GM12864 (cell line): Measurements from ENCODE around the gene MEPE.

Experiments
- DNase-seq: peaks from one replicate; pipeline ENCODE4 v3.0.0-alpha.2; 2011; ENCODE audit warnings: low read depth
- H3K4me3 ChIP-seq: 2 replicates; pipeline ENCODE4 v1.5.1; 2011; ENCODE audit warnings: mild to moderate bottlenecking, low read depth, low read length, control low read depth
- CTCF ChIP-seq: IDR thresholded peaks from 2 replicates; pipeline ENCODE4 v1.5.1; 2011; ENCODE audit warnings: low read depth, mild to moderate bottlenecking, moderate library complexity, low read length, control low read depth, inconsistent platforms; ENCODE audit errors: missing control alignments

MEPE gene

GRCh38 chr4:87848622-87849351, 16.0 kb downstream of the MEPE start:
- DNase-seq: no peak
- peak; percentile 49 for TF ChIP-seq CTCF
- no peak overlapping the region for H3K4me3 ChIP-seq

GRCh38 chr4:87849612-87850011, 16.8 kb downstream of the MEPE start:
- H3K4me3 ChIP-seq: no peak overlapping the region
- no peak for TF ChIP-seq CTCF
- DNase-seq: no peak

- no peak for DNase-seq
- no peak overlapping the region for H3K4me3 ChIP-seq
- TF ChIP-seq CTCF: no peak
Observed at GRCh38 chr4:87851332-87851731, 18.6 kb downstream of the MEPE start.

GRCh38 chr4:87851953-87852352, 19.2 kb downstream of the MEPE start:
- no peak for TF ChIP-seq CTCF
- no peak overlapping the region for H3K4me3 ChIP-seq
- DNase-seq: no peak

GRCh38 chr4:87853108-87853507, 20.3 kb downstream of the MEPE start:
- no peak overlapping the region for H3K4me3 ChIP-seq
- no peak for DNase-seq
- peak; percentile 28 for TF ChIP-seq CTCF

GRCh38 chr4:87853891-87854290, 21.1 kb downstream of the MEPE start:
- no peak overlapping the region for H3K4me3 ChIP-seq
- no peak for TF ChIP-seq CTCF
- DNase-seq: no peak

GRCh38 chr4:87855559-87855958, 22.8 kb downstream of the MEPE start:
- no peak overlapping the region for H3K4me3 ChIP-seq
- TF ChIP-seq CTCF: no peak
- DNase-seq: no peak
